ENCODE data around the gene SND1. TPM values are rescaled to one million over a fixed set of nuclear protein-coding genes. Genes with fewer than 3 reads are reported as not detected.

SND1 gene
- total RNA-seq, 4 donors from 2014 or later = 55.5 to 305 (median 80.1) TPM

GRCh38 chr7:127654404-127655394 is 2.7 kb downstream of the SND1 start:
- no peak overlapping the region for H3K4me3 ChIP-seq
- TF ChIP-seq CTCF (IDR thresholded peaks at IDR 0.05) = no peak
- no peak for TF ChIP-seq POLR2A (IDR thresholded peaks at IDR 0.05)

GRCh38 chr7:127655720-127656119 is 3.7 kb downstream of the SND1 start:
- Histone ChIP-seq H3K36me3 (peaks cover 0 to 11% (median 0%) of the 10 kb centered on the region in 3 donors), H3K9me3 (no peaks in the 10 kb centered on the region), H3K27ac (no peak overlapping the region), H3K27me3 (no peaks in the 10 kb centered on the region), H3K4me3 (no peak overlapping the region), H3K4me1 (peaks cover 0 to 16% (median 6%) of the 10 kb centered on the region in 4 donors)
- DNase-seq = no peak
- TF ChIP-seq CTCF (IDR thresholded peaks at IDR 0.05) (no peak), POLR2A (IDR thresholded peaks at IDR 0.05) (no peak)

More at GRCh38 chr7:127654404-127655394, 2.7 kb downstream of the SND1 start:
- peaks cover 0 to 16% (median 6%) of the 10 kb centered on the region in 4 donors for H3K4me1 ChIP-seq
- no peak overlapping the region for H3K27ac ChIP-seq
- peaks cover 0 to 6% (median 0%) of the 10 kb centered on the region in 3 donors for H3K36me3 ChIP-seq
- no peaks in the 10 kb centered on the region for H3K27me3 ChIP-seq
- DNase-seq = no peak
- no peaks in the 10 kb centered on the region for H3K9me3 ChIP-seq

GRCh38 chr7:127657500-127657899 is 5.5 kb downstream of the SND1 start:
- Histone ChIP-seq H3K4me1 (peaks cover 0 to 16% (median 6%) of the 10 kb centered on the region in 4 donors), H3K4me3 (no peak overlapping the region), H3K9me3 (no peaks in the 10 kb centered on the region), H3K27ac (no peak overlapping the region), H3K27me3 (no peaks in the 10 kb centered on the region), H3K36me3 (peaks cover 0 to 11% (median 0%) of the 10 kb centered on the region in 3 donors)
- DNase-seq = no peak
- TF ChIP-seq CTCF (IDR thresholded peaks at IDR 0.05) = no peak

- DNase-seq = no peak
- H3K27ac ChIP-seq = no peak overlapping the region
- TF ChIP-seq CTCF (IDR thresholded peaks at IDR 0.05) = no peak
- no peak for TF ChIP-seq POLR2A (IDR thresholded peaks at IDR 0.05)
- H3K9me3 ChIP-seq = no peaks in the 10 kb centered on the region
- H3K4me3 ChIP-seq = no peak overlapping the region
- H3K4me1 ChIP-seq = peaks cover 0 to 2% (median 0%) of the 10 kb centered on the region in 4 donors
- peaks cover 0 to 11% (median 0%) of the 10 kb centered on the region in 3 donors for H3K36me3 ChIP-seq
- no peaks in the 10 kb centered on the region for H3K27me3 ChIP-seq
Measured at GRCh38 chr7:127658970-127659630, 7.1 kb downstream of the SND1 start.

GRCh38 chr7:127665922-127666321 is 13.9 kb downstream of the SND1 start:
- Histone ChIP-seq H3K4me1 (peaks cover 0 to 17% (median 0%) of the 10 kb centered on the region in 4 donors), H3K4me3 (no peak overlapping the region), H3K36me3 (peaks cover 0 to 4% (median 0%) of the 10 kb centered on the region in 3 donors), H3K27me3 (no peaks in the 10 kb centered on the region), H3K9me3 (no peaks in the 10 kb centered on the region), H3K27ac (no peak overlapping the region)
- no peak for DNase-seq
- TF ChIP-seq CTCF (IDR thresholded peaks at IDR 0.05) = no peak
- TF ChIP-seq POLR2A (IDR thresholded peaks at IDR 0.05) = no peak
